ENCODE data around the gene ENPP6. TPM values are rescaled to one million over a fixed set of nuclear protein-coding genes. Genes with fewer than 3 reads are reported as not detected.
"Not testable (repeated sequence)": the region's sequence is repeated elsewhere in the genome, so short reads cannot be mapped to it uniquely, and the experiment has no call there.

The ENPP6 gene
- total RNA-seq, 2 donors from 2014 or later, result 0.24 to 0.81 TPM

GRCh38 chr4:184148738-184149637, 68.7 kb downstream of the ENPP6 start:
- no peaks in the 10 kb centered on the region for H3K9me3 Mint-ChIP-seq
- DNase-seq, result no peak
- H3K4me1 Mint-ChIP-seq (ENCODE audit: low read depth), result peaks cover 9% of the 10 kb centered on the region
- no peak for ATAC-seq (replicated peaks in 1 of 2)
- H3K27me3 Mint-ChIP-seq (ENCODE audit: low read depth), result no peaks in the 10 kb centered on the region
- H3K36me3 Mint-ChIP-seq (ENCODE audit: insufficient read depth in 2 of 2), result no peaks in the 10 kb centered on the region
- H3K4me3 Mint-ChIP-seq, result no peak overlapping the region
- H3K27ac Mint-ChIP-seq, result peak overlapping the region; percentile 30

GRCh38 chr4:184147858-184148737, 69.6 kb downstream of the ENPP6 start:
- H3K27me3 Mint-ChIP-seq (ENCODE audit: low read depth), result peaks cover 7% of the 10 kb centered on the region
- no peaks in the 10 kb centered on the region for H3K9me3 Mint-ChIP-seq
- peak overlapping the region; percentile 2 to 21 for H3K4me3 Mint-ChIP-seq
- DNase-seq (no peak), ATAC-seq (replicated peaks in 1 of 2) (peak; percentile 45 to 52)
- no peaks in the 10 kb centered on the region for H3K36me3 Mint-ChIP-seq (ENCODE audit: insufficient read depth in 2 of 2)
- H3K4me1 Mint-ChIP-seq (ENCODE audit: low read depth), result peaks cover 9% of the 10 kb centered on the region
- H3K27ac Mint-ChIP-seq, result peak overlapping the region; percentile 30

- no peak overlapping the region for H3K4me3 Mint-ChIP-seq
- no peaks in the 10 kb centered on the region for H3K9me3 Mint-ChIP-seq
- DNase-seq (no peak), ATAC-seq (replicated peaks in 1 of 2) (no peak)
- peaks cover 9% of the 10 kb centered on the region for H3K4me1 Mint-ChIP-seq (ENCODE audit: low read depth)
- no peaks in the 10 kb centered on the region for H3K36me3 Mint-ChIP-seq (ENCODE audit: insufficient read depth in 2 of 2)
- no peak overlapping the region for H3K27ac Mint-ChIP-seq
- H3K27me3 Mint-ChIP-seq (ENCODE audit: low read depth), result peaks cover 7% of the 10 kb centered on the region
Observed at GRCh38 chr4:184146951-184147350, 70.7 kb downstream of the ENPP6 start.

- DNase-seq, result no peak
- no peak for ATAC-seq (replicated peaks in 1 of 2)
- peaks cover 7% of the 10 kb centered on the region for H3K27me3 Mint-ChIP-seq (ENCODE audit: low read depth)
- peaks cover 9% of the 10 kb centered on the region for H3K4me1 Mint-ChIP-seq (ENCODE audit: low read depth)
- no peak overlapping the region for H3K27ac Mint-ChIP-seq
- H3K9me3 Mint-ChIP-seq, result no peaks in the 10 kb centered on the region
- H3K36me3 Mint-ChIP-seq (ENCODE audit: insufficient read depth in 2 of 2), result no peaks in the 10 kb centered on the region
- H3K4me3 Mint-ChIP-seq, result no peak overlapping the region
Observed at GRCh38 chr4:184145596-184145995, 72.1 kb downstream of the ENPP6 start.

- H3K27me3 Mint-ChIP-seq (ENCODE audit: low read depth), result peaks cover 8% of the 10 kb centered on the region
- H3K4me1 Mint-ChIP-seq (ENCODE audit: low read depth), result peaks cover 9% of the 10 kb centered on the region
- no peaks in the 10 kb centered on the region for H3K9me3 Mint-ChIP-seq
- no peak for DNase-seq
- peaks cover 1 to 2% of the 10 kb centered on the region in 2 donors for H3K36me3 Mint-ChIP-seq (ENCODE audit: insufficient read depth in 2 of 2)
- ATAC-seq (replicated peaks in 1 of 2), result peak in 1 of 2 donors; percentile 23
- H3K4me3 Mint-ChIP-seq, result no peak overlapping the region
- H3K27ac Mint-ChIP-seq, result no peak overlapping the region
Observed at GRCh38 chr4:184143770-184144564, 73.7 kb downstream of the ENPP6 start.

- ATAC-seq (replicated peaks in 1 of 2), result no peak
- peaks cover 15% of the 10 kb centered on the region for H3K27me3 Mint-ChIP-seq (ENCODE audit: low read depth)
- H3K4me3 Mint-ChIP-seq, result no peak overlapping the region
- peaks cover 0 to 3% of the 10 kb centered on the region in 2 donors for H3K9me3 Mint-ChIP-seq
- DNase-seq, result no peak
- no peaks in the 10 kb centered on the region for H3K4me1 Mint-ChIP-seq (ENCODE audit: low read depth)
- H3K36me3 Mint-ChIP-seq (ENCODE audit: insufficient read depth in 2 of 2), result peaks cover 2 to 5% of the 10 kb centered on the region in 2 donors
- H3K27ac Mint-ChIP-seq, result no peak overlapping the region
Observed at GRCh38 chr4:184142121-184143000, 75.3 kb downstream of the ENPP6 start.

GRCh38 chr4:184140901-184141300, 76.8 kb downstream of the ENPP6 start:
- not testable (repeated sequence) for H3K4me1 Mint-ChIP-seq (ENCODE audit: low read depth); H3K4me3 Mint-ChIP-seq; ATAC-seq (replicated peaks in 1 of 2); DNase-seq; H3K27ac Mint-ChIP-seq; H3K9me3 Mint-ChIP-seq
- Mint-ChIP-seq H3K27me3 (ENCODE audit: low read depth) (peaks cover 22% of the 10 kb centered on the region), H3K36me3 (ENCODE audit: insufficient read depth in 2 of 2) (peaks cover 9 to 15% of the 10 kb centered on the region in 2 donors)

- no peak overlapping the region for H3K4me3 Mint-ChIP-seq
- no peaks in the 10 kb centered on the region for H3K4me1 Mint-ChIP-seq (ENCODE audit: low read depth)
- H3K27me3 Mint-ChIP-seq (ENCODE audit: low read depth), result peaks cover 15% of the 10 kb centered on the region
- no peak overlapping the region for H3K27ac Mint-ChIP-seq
- H3K9me3 Mint-ChIP-seq, result peaks cover 9% of the 10 kb centered on the region in 2 donors
- no peak for ATAC-seq (replicated peaks in 1 of 2)
- peaks cover 9 to 16% of the 10 kb centered on the region in 2 donors for H3K36me3 Mint-ChIP-seq (ENCODE audit: insufficient read depth in 2 of 2)
- no peak for DNase-seq
Observed at GRCh38 chr4:184136525-184136924, 81.1 kb downstream of the ENPP6 start.

- DNase-seq (no peak), ATAC-seq (replicated peaks in 1 of 2) (no peak)
- Mint-ChIP-seq H3K27me3 (ENCODE audit: low read depth) (peaks cover 34% of the 10 kb centered on the region), H3K4me3 (no peak overlapping the region), H3K36me3 (ENCODE audit: insufficient read depth in 2 of 2) (no peaks in the 10 kb centered on the region), H3K27ac (no peak overlapping the region), H3K9me3 (peaks cover 0 to 1% of the 10 kb centered on the region in 2 donors), H3K4me1 (ENCODE audit: low read depth) (no peaks in the 10 kb centered on the region)
Observed at GRCh38 chr4:184126800-184127199, 90.9 kb downstream of the ENPP6 start.

GRCh38 chr4:184122631-184123408, 94.9 kb downstream of the ENPP6 start:
- peaks cover 46% of the 10 kb centered on the region for H3K27me3 Mint-ChIP-seq (ENCODE audit: low read depth)
- no peak for ATAC-seq (replicated peaks in 1 of 2)
- no peaks in the 10 kb centered on the region for H3K4me1 Mint-ChIP-seq (ENCODE audit: low read depth)
- no peak for DNase-seq
- H3K4me3 Mint-ChIP-seq, result no peak overlapping the region
- H3K9me3 Mint-ChIP-seq, result peaks cover 0 to 1% of the 10 kb centered on the region in 2 donors
- H3K36me3 Mint-ChIP-seq (ENCODE audit: insufficient read depth in 2 of 2), result no peaks in the 10 kb centered on the region
- no peak overlapping the region for H3K27ac Mint-ChIP-seq

- no peaks in the 10 kb centered on the region for H3K36me3 Mint-ChIP-seq (ENCODE audit: insufficient read depth in 2 of 2)
- H3K9me3 Mint-ChIP-seq, result no peaks in the 10 kb centered on the region
- DNase-seq (no peak), ATAC-seq (replicated peaks in 1 of 2) (no peak)
- no peak overlapping the region for H3K4me3 Mint-ChIP-seq
- H3K4me1 Mint-ChIP-seq (ENCODE audit: low read depth), result no peaks in the 10 kb centered on the region
- peaks cover 32% of the 10 kb centered on the region for H3K27me3 Mint-ChIP-seq (ENCODE audit: low read depth)
- no peak overlapping the region for H3K27ac Mint-ChIP-seq
Observed at GRCh38 chr4:184120549-184121127, 97.0 kb downstream of the ENPP6 start.

Data from activated T-cell treated with anti-CD3 and anti-CD28 coated beads, Interleukin-2, amount 50 U/mL, for 72 hours (primary cell).